RWPE2 (cell line): ENCODE results near the gene FER.

Experiments used
- ATAC-seq: fragments of 200-7000 bp; cut with Tn5 transposase; 3 replicates; pipeline ENCODE4 v1.9.1; 2021; ENCODE audit warnings: low read depth
- DNase-seq: peaks from one replicate; pipeline ENCODE4 v3.0.0-alpha.2; 2020; ENCODE audit warnings: low spot score
- H3K27ac ChIP-seq: fragments of 450-650 bp; 2 replicates; pipeline ENCODE4 v1.5.1; 2017; ENCODE audit warnings: mild to moderate bottlenecking; ENCODE audit not compliant: poor library complexity, severe bottlenecking
- H3K27me3 ChIP-seq: fragments of 250-450 bp; sonication (Bioruptor Pico); 2 replicates; pipeline ENCODE4 v1.5.1; 2021; ENCODE audit warnings: mild to moderate bottlenecking, moderate library complexity; ENCODE audit not compliant: insufficient read depth, poor library complexity, severe bottlenecking
- H3K36me3 ChIP-seq: fragments of 250-450 bp; sonication (Bioruptor Pico); 2 replicates; pipeline ENCODE4 v1.5.1; 2020; ENCODE audit warnings: low read depth, mild to moderate bottlenecking, moderate library complexity
- H3K4me1 ChIP-seq: fragments of 250-450 bp; sonication (Bioruptor Pico); 2 replicates; pipeline ENCODE4 v1.5.1; 2021; ENCODE audit warnings: mild to moderate bottlenecking, moderate library complexity; ENCODE audit not compliant: insufficient read depth, poor library complexity, severe bottlenecking
- H3K4me3 ChIP-seq: fragments of 250-450 bp; sonication (Bioruptor Pico); 2 replicates; pipeline ENCODE4 v1.5.1; 2021; ENCODE audit warnings: mild to moderate bottlenecking, moderate library complexity; ENCODE audit not compliant: severe bottlenecking
- H3K9me3 ChIP-seq: fragments of 250-450 bp; sonication (Bioruptor Pico); 2 replicates; pipeline ENCODE4 v1.5.1; 2021; ENCODE audit warnings: mild to moderate bottlenecking, moderate library complexity; ENCODE audit not compliant: severe bottlenecking
- CTCF ChIP-seq: fragments of 450-650 bp; IDR thresholded peaks from one replicate; pipeline ENCODE4 v1.5.1; 2017; ENCODE audit warnings: mild to moderate bottlenecking, moderate library complexity; ENCODE audit not compliant: poor library complexity, severe bottlenecking

FER gene

GRCh38 chr5:109173036-109173794 lies 425.5 kb downstream of the FER start:
- H3K36me3 ChIP-seq: no peaks in the 10 kb centered on the region
- no peak for TF ChIP-seq CTCF
- ATAC-seq: no peak

GRCh38 chr5:109177227-109177626 lies 429.5 kb downstream of the FER start:
- Histone ChIP-seq H3K27ac (no peak overlapping the region), H3K27me3 (no peaks in the 10 kb centered on the region), H3K4me1 (no peaks in the 10 kb centered on the region), H3K4me3 (no peak overlapping the region), H3K36me3 (no peaks in the 10 kb centered on the region), H3K9me3 (no peaks in the 10 kb centered on the region)
- no peak for ATAC-seq
- DNase-seq: no peak
- no peak for TF ChIP-seq CTCF

More at GRCh38 chr5:109173036-109173794, 425.5 kb downstream of the FER start:
- no peaks in the 10 kb centered on the region for H3K4me1 ChIP-seq
- no peak for DNase-seq
- no peak overlapping the region for H3K4me3 ChIP-seq
- H3K27ac ChIP-seq: no peak overlapping the region
- no peaks in the 10 kb centered on the region for H3K27me3 ChIP-seq
- no peaks in the 10 kb centered on the region for H3K9me3 ChIP-seq

GRCh38 chr5:109177782-109178181 lies 430.1 kb downstream of the FER start:
- ATAC-seq: no peak
- TF ChIP-seq CTCF: no peak
- Histone ChIP-seq H3K4me1 (no peaks in the 10 kb centered on the region), H3K9me3 (no peaks in the 10 kb centered on the region), H3K27ac (no peak overlapping the region), H3K4me3 (no peak overlapping the region), H3K36me3 (no peaks in the 10 kb centered on the region), H3K27me3 (no peaks in the 10 kb centered on the region)
- no peak for DNase-seq

- H3K9me3 ChIP-seq: no peaks in the 10 kb centered on the region
- DNase-seq: no peak
- no peaks in the 10 kb centered on the region for H3K36me3 ChIP-seq
- no peak overlapping the region for H3K4me3 ChIP-seq
- no peaks in the 10 kb centered on the region for H3K4me1 ChIP-seq
- TF ChIP-seq CTCF: no peak
- no peak for ATAC-seq
- no peak overlapping the region for H3K27ac ChIP-seq
- no peaks in the 10 kb centered on the region for H3K27me3 ChIP-seq
Measured at GRCh38 chr5:109180668-109181067, 433.0 kb downstream of the FER start.

- DNase-seq (no peak), ATAC-seq (no peak)
- H3K27ac ChIP-seq: no peak overlapping the region
- H3K4me3 ChIP-seq: no peak overlapping the region
- H3K36me3 ChIP-seq: peaks cover 16% of the 10 kb centered on the region
- H3K27me3 ChIP-seq: no peaks in the 10 kb centered on the region
- no peak for TF ChIP-seq CTCF
- H3K4me1 ChIP-seq: peaks cover 13% of the 10 kb centered on the region
- H3K9me3 ChIP-seq: no peaks in the 10 kb centered on the region
Measured at GRCh38 chr5:109186759-109187158, 439.1 kb downstream of the FER start.
